NCI-H524 treated with DMSO at 0.1 percent for 48 hours (cell line): ENCODE data around the gene PLXNC1.

Experiments
- DNase-seq: peaks from one replicate; lab custom pipeline; 2025; lab: John Stamatoyannopoulos, UW

The PLXNC1 gene

GRCh38 chr12:94133964-94134795 lies 14.2 kb upstream of the PLXNC1 start:
- DNase-seq: no peak

GRCh38 chr12:94135896-94136295 lies 12.5 kb upstream of the PLXNC1 start:
- no peak for DNase-seq

- no peak for DNase-seq
Observed at GRCh38 chr12:94139816-94140215, 8.6 kb upstream of the PLXNC1 start.

- no peak for DNase-seq
Observed at GRCh38 chr12:94140556-94140955, 7.8 kb upstream of the PLXNC1 start.

- DNase-seq: no peak
Observed at GRCh38 chr12:94141004-94141764, 7.2 kb upstream of the PLXNC1 start.

- DNase-seq: no peak
Observed at GRCh38 chr12:94141892-94142291, 6.5 kb upstream of the PLXNC1 start.

- no peak for DNase-seq
Observed at GRCh38 chr12:94143438-94143837, 4.9 kb upstream of the PLXNC1 start.

- DNase-seq: no peak
Observed at GRCh38 chr12:94143951-94144350, 4.4 kb upstream of the PLXNC1 start.

GRCh38 chr12:94144781-94145180 lies 3.6 kb upstream of the PLXNC1 start:
- DNase-seq: no peak

- no peak for DNase-seq
Observed at GRCh38 chr12:94145191-94145983, 3.0 kb upstream of the PLXNC1 start.

GRCh38 chr12:94146166-94146936 lies 2.0 kb upstream of the PLXNC1 start:
- no peak for DNase-seq

- DNase-seq: no peak
Observed at GRCh38 chr12:94147387-94147990, 888 bp upstream of the PLXNC1 start.

GRCh38 chr12:94148739-94149118 lies 352 bp downstream of the PLXNC1 start:
- DNase-seq: no peak

- DNase-seq: no peak
Observed at GRCh38 chr12:94149119-94149780, 873 bp downstream of the PLXNC1 start.

GRCh38 chr12:94149781-94150239 lies 1.4 kb downstream of the PLXNC1 start:
- DNase-seq: no peak

- no peak for DNase-seq
Observed at GRCh38 chr12:94150240-94151121, 2.1 kb downstream of the PLXNC1 start.

- no peak for DNase-seq
Observed at GRCh38 chr12:94151582-94151981, 3.2 kb downstream of the PLXNC1 start.

GRCh38 chr12:94152292-94153078 lies 4.1 kb downstream of the PLXNC1 start:
- no peak for DNase-seq

GRCh38 chr12:94157181-94157580 lies 8.8 kb downstream of the PLXNC1 start:
- no peak for DNase-seq
